ENCODE measurements around the gene CXCL9. TPM values are rescaled to one million over a fixed set of nuclear protein-coding genes. Genes with fewer than 3 reads are reported as not detected.
"Not testable (repeated sequence)": the region's sequence is repeated elsewhere in the genome, so short reads cannot be mapped to it uniquely, and the experiment has no call there.

CXCL9 gene
- total and polyA plus RNA-seq, 2 experiments from 2014 or later, result not detected

- Histone ChIP-seq H2AFZ (no peak overlapping the region), H3K27me3 (no peaks in the 10 kb centered on the region), H3K4me2 (no peak overlapping the region), H3K79me2 (no peaks in the 10 kb centered on the region), H3K4me1 (ENCODE audit: insufficient read depth) (no peaks in the 10 kb centered on the region), H3K9me3 (ENCODE audit: low read depth) (no peaks in the 10 kb centered on the region), H3K36me3 (replicated peaks; ENCODE audit: insufficient read depth, low read depth) (no peaks in the 10 kb centered on the region), H3K9me2 (replicated peaks; ENCODE audit: insufficient read depth) (no peaks in the 10 kb centered on the region), H4K20me1 (ENCODE audit: insufficient read depth, poor library complexity, severe bottlenecking) (no peaks in the 10 kb centered on the region), H3K4me3 (no peak overlapping the region), H3K27ac (no peak overlapping the region)
- WGBS (ENCODE audit: low lambda C conversion rate, missing lambda C conversion rate), result 13% methylated on average over 4 of the region's 4 CpGs
- TF ChIP-seq CTCF (IDR thresholded peaks at IDR 0.05; ENCODE audit: poor library complexity) (no peak), EZH2 (IDR thresholded peaks at IDR 0.05; ENCODE audit: borderline replicate concordance) (no peak), EZH2phosphoT487 (IDR thresholded peaks at IDR 0.05; ENCODE audit: low read depth, severe bottlenecking, unreplicated experiment) (no peak)
- DNase-seq (ENCODE audit: low spot score), result no peak
Measured at GRCh38 chr4:76053730-76054129, 46.4 kb upstream of the CXCL9 start.

DNA sequence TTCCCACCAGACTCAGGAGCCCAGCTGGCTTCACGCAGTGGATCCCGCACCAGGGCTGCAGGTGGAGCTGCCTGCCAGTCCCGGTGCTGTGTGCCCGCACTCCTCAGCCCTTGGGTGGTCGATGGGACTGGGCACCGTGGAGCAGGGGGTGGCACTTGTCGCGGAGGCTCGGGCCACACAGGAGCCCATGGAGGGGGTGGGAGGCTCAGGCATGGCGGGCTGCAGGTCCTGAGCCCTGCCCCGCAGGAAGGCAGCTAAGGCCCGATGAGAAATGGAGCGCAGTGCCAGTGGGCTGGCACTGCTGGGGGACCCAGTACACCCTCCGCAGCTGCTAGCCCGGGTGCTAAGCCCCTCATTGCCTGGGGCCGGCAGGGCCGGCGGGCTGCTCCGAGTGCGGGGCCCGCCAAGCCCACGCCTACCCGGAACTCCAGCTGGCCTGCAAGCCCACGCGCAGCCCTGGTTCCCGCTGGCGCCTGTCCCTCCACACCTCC is 43.3 kb upstream of the CXCL9 start:
- not testable (repeated sequence) for H3K9me3 ChIP-seq (ENCODE audit: low read depth); DNase-seq (ENCODE audit: low spot score); H3K9me2 ChIP-seq (replicated peaks; ENCODE audit: insufficient read depth); H4K20me1 ChIP-seq (ENCODE audit: insufficient read depth, poor library complexity, severe bottlenecking); H2AFZ ChIP-seq; H3K27me3 ChIP-seq; H3K4me3 ChIP-seq; H3K4me1 ChIP-seq (ENCODE audit: insufficient read depth); H3K27ac ChIP-seq; H3K36me3 ChIP-seq (replicated peaks; ENCODE audit: insufficient read depth, low read depth); H3K79me2 ChIP-seq; H3K4me2 ChIP-seq
- 91% methylated on average over 26 of the region's 27 CpGs for WGBS (ENCODE audit: low lambda C conversion rate, missing lambda C conversion rate)

GRCh38 chr4:76049860-76050416 is 42.6 kb upstream of the CXCL9 start:
- not testable (repeated sequence) for H3K27me3 ChIP-seq; H3K4me2 ChIP-seq; H3K79me2 ChIP-seq; H3K36me3 ChIP-seq (replicated peaks; ENCODE audit: insufficient read depth, low read depth); H3K4me1 ChIP-seq (ENCODE audit: insufficient read depth); H3K9me2 ChIP-seq (replicated peaks; ENCODE audit: insufficient read depth); DNase-seq (ENCODE audit: low spot score); H2AFZ ChIP-seq; H3K9me3 ChIP-seq (ENCODE audit: low read depth); H3K27ac ChIP-seq; H4K20me1 ChIP-seq (ENCODE audit: insufficient read depth, poor library complexity, severe bottlenecking); H3K4me3 ChIP-seq
- 77% methylated on average over 17 of the region's 17 CpGs for WGBS (ENCODE audit: low lambda C conversion rate, missing lambda C conversion rate)

DNA sequence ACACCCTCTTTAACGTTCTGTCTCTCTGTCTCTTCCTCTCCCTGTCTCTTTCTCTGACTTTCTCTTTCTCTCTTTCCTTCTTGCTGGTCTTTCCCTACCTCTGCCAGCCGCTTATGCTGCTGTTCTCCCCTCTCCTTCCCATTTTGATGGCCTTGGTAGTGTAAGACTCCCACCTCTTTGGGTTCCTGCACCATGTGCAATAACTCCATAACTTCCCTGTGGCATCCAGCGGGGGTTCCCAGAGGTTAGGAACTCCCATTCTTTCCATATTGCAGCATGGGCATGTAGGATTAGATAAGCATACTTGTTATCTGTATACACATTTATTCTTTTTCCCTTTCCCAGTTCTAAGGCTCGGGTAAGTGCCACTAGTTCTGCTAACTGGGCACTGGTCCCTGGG is 37.4 kb upstream of the CXCL9 start:
- H4K20me1 ChIP-seq (ENCODE audit: insufficient read depth, poor library complexity, severe bottlenecking); H3K4me1 ChIP-seq (ENCODE audit: insufficient read depth); H3K9me3 ChIP-seq (ENCODE audit: low read depth); H3K4me3 ChIP-seq; H3K79me2 ChIP-seq; H3K27me3 ChIP-seq; H3K36me3 ChIP-seq (replicated peaks; ENCODE audit: insufficient read depth, low read depth); H3K27ac ChIP-seq; H2AFZ ChIP-seq; H3K9me2 ChIP-seq (replicated peaks; ENCODE audit: insufficient read depth); H3K4me2 ChIP-seq; DNase-seq (ENCODE audit: low spot score): not testable (repeated sequence)
- 89% methylated on average over 4 of the region's 4 CpGs for WGBS (ENCODE audit: low lambda C conversion rate, missing lambda C conversion rate)

DNA sequence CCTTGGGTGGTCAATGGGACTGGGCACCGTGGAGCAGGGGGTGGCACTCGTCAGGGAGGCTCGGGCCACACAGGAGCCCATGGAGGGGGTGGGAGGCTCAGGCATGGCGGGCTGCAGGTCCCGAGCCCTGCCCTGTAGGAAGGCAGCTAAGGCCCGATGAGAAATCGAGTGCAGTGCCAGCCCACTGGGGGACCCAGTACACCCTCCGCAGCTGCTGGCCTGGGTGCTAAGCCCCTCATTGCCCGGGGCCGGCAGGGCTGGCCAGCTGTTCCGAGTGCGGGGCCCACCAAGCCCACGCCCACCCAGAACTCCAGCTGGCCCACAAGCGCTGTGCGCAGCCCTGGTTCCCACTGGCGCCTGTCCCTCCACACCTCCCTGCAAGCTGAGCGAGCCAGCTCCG is 36.0 kb upstream of the CXCL9 start:
- 97% methylated on average over 8 of the region's 18 CpGs for WGBS (ENCODE audit: low lambda C conversion rate, missing lambda C conversion rate)
- H3K27ac ChIP-seq; H3K27me3 ChIP-seq; H3K4me1 ChIP-seq (ENCODE audit: insufficient read depth); H3K4me2 ChIP-seq; H3K79me2 ChIP-seq; H3K4me3 ChIP-seq; H4K20me1 ChIP-seq (ENCODE audit: insufficient read depth, poor library complexity, severe bottlenecking); H3K36me3 ChIP-seq (replicated peaks; ENCODE audit: insufficient read depth, low read depth); DNase-seq (ENCODE audit: low spot score); H2AFZ ChIP-seq; H3K9me3 ChIP-seq (ENCODE audit: low read depth); H3K9me2 ChIP-seq (replicated peaks; ENCODE audit: insufficient read depth): not testable (repeated sequence)

- not testable (repeated sequence) for H3K9me2 ChIP-seq (replicated peaks; ENCODE audit: insufficient read depth); H3K4me3 ChIP-seq; H3K9me3 ChIP-seq (ENCODE audit: low read depth); DNase-seq (ENCODE audit: low spot score); H4K20me1 ChIP-seq (ENCODE audit: insufficient read depth, poor library complexity, severe bottlenecking); H3K4me1 ChIP-seq (ENCODE audit: insufficient read depth); H3K27me3 ChIP-seq; H3K79me2 ChIP-seq; H3K4me2 ChIP-seq; H3K36me3 ChIP-seq (replicated peaks; ENCODE audit: insufficient read depth, low read depth); H2AFZ ChIP-seq; H3K27ac ChIP-seq
- 82% methylated on average over 17 of the region's 18 CpGs for WGBS (ENCODE audit: low lambda C conversion rate, missing lambda C conversion rate)
Measured at GRCh38 chr4:76042241-76042998, 35.1 kb upstream of the CXCL9 start.
